WTC11 (cell line): ENCODE results near the gene AKR7A2. TPM values are rescaled to one million over a fixed set of nuclear protein-coding genes. Genes with fewer than 3 reads are reported as not detected.

Experiments
- ATAC-seq: fragments of 200-7000 bp; cut with Tn5 transposase; 2 replicates; pipeline ENCODE4 v1.10.0; 2021; ENCODE audit warnings: mild to moderate bottlenecking, moderate library complexity
- CTCF ChIA-PET: fragments of 300-600 bp; sonication (Branson Sonifier 250); formaldehyde crosslinking; loops from one replicate; lab custom pipeline; 2021; ENCODE audit warnings: antibody characterized with exemption; lab: Charles Lee
- POLR2A ChIA-PET: fragments of 350-600 bp; sonication (Branson Sonifier 250); formaldehyde crosslinking; loops from one replicate; lab custom pipeline; 2021; ENCODE audit warnings: antibody characterized with exemption; lab: Charles Lee
- DNase-seq: peaks from one replicate; pipeline ENCODE4 v3.0.0; 2021; ENCODE audit warnings: low spot score
- H3K27ac Mint-ChIP-seq: 2 replicates; pipeline ENCODE4 v1.8.0; 2021; ENCODE audit warnings: mixed read lengths
- H3K27me3 Mint-ChIP-seq: 2 replicates; pipeline ENCODE4 v1.8.0; 2021; ENCODE audit warnings: low read depth, mild to moderate bottlenecking, moderate library complexity, mixed read lengths
- H3K36me3 Mint-ChIP-seq: 2 replicates; pipeline ENCODE4 v1.8.0; 2021; ENCODE audit warnings: mixed read lengths
- H3K4me1 Mint-ChIP-seq: 2 replicates; pipeline ENCODE4 v1.8.0; 2022; ENCODE audit warnings: mixed read lengths
- H3K4me3 Mint-ChIP-seq: 2 replicates; pipeline ENCODE4 v1.8.0; 2021; ENCODE audit warnings: mild to moderate bottlenecking, moderate library complexity, mixed read lengths
- H3K9me3 Mint-ChIP-seq: 2 replicates; pipeline ENCODE4 v1.8.0; 2021; ENCODE audit warnings: mixed read lengths
- ATF1 ChIP-seq: sonication (generic); formaldehyde crosslinking; IDR thresholded peaks from 2 replicates; pipeline ENCODE4 v1.8.1; 2023; ENCODE audit warnings: mild to moderate bottlenecking, moderate library complexity, missing genetic modification reagents
- ELF4 ChIP-seq: sonication (generic); formaldehyde crosslinking; IDR thresholded peaks from 2 replicates; pipeline ENCODE4 v1.8.1; 2022; ENCODE audit warnings: low read depth, mild to moderate bottlenecking, moderate library complexity, missing genetic modification reagents
- ERG ChIP-seq: fragments of 250-450 bp; sonication (Bioruptor Pico); IDR thresholded peaks from 2 replicates; pipeline ENCODE4 v1.8.0; 2021; ENCODE audit warnings: mild to moderate bottlenecking
- FOXP4 ChIP-seq: sonication (generic); formaldehyde crosslinking; IDR thresholded peaks from 2 replicates; pipeline ENCODE4 v1.8.0; 2022; ENCODE audit warnings: mild to moderate bottlenecking, missing genetic modification reagents
- GRHL2 ChIP-seq: fragments of 250-450 bp; sonication (Bioruptor Pico); IDR thresholded peaks from 2 replicates; pipeline ENCODE4 v1.8.0; 2022; ENCODE audit warnings: mild to moderate bottlenecking, moderate library complexity; ENCODE audit not compliant: insufficient replicate concordance, severe bottlenecking
- HMGA2 ChIP-seq: fragments of 250-450 bp; sonication (Bioruptor Pico); IDR thresholded peaks from 2 replicates; pipeline ENCODE4 v1.4.0; 2021; ENCODE audit warnings: mild to moderate bottlenecking, moderate library complexity
- HMGXB4 ChIP-seq: sonication (generic); formaldehyde crosslinking; IDR thresholded peaks from 2 replicates; pipeline ENCODE4 v1.8.1; 2023; ENCODE audit warnings: mild to moderate bottlenecking, moderate library complexity, missing genetic modification reagents
- NFYB ChIP-seq: sonication (generic); formaldehyde crosslinking; conservative IDR thresholded peaks from 2 replicates; pipeline ENCODE4 v1.8.0; 2022; ENCODE audit warnings: low read depth, missing genetic modification reagents
- NR3C1 ChIP-seq: sonication (generic); formaldehyde crosslinking; conservative IDR thresholded peaks from 2 replicates; pipeline ENCODE4 v1.8.1; 2023; ENCODE audit warnings: low read depth, mild to moderate bottlenecking, missing genetic modification reagents
- PRRX2 ChIP-seq: fragments of 250-450 bp; sonication (Bioruptor Pico); IDR thresholded peaks from 2 replicates; pipeline ENCODE4 v1.8.0; 2021; ENCODE audit warnings: mild to moderate bottlenecking
- RELA ChIP-seq: sonication (generic); formaldehyde crosslinking; IDR thresholded peaks from 2 replicates; pipeline ENCODE4 v1.8.1; 2022; ENCODE audit warnings: missing genetic modification reagents, mild to moderate bottlenecking, borderline replicate concordance
- SMAD4 ChIP-seq: sonication (generic); formaldehyde crosslinking; IDR thresholded peaks from 2 replicates; pipeline ENCODE4 v1.8.0; 2022; ENCODE audit warnings: mild to moderate bottlenecking, missing genetic modification reagents
- ZNF121 ChIP-seq: sonication (generic); formaldehyde crosslinking; IDR thresholded peaks from 2 replicates; pipeline ENCODE4 v1.8.0; 2023; ENCODE audit warnings: missing genetic modification reagents
- ZNF219 ChIP-seq: sonication (generic); formaldehyde crosslinking; IDR thresholded peaks from 2 replicates; pipeline ENCODE4 v1.8.0; 2023; ENCODE audit warnings: missing genetic modification reagents, mild to moderate bottlenecking, borderline replicate concordance
- ZNF396 ChIP-seq: fragments of 250-450 bp; sonication (Bioruptor Pico); IDR thresholded peaks from 2 replicates; pipeline ENCODE4 v1.8.0; 2021; ENCODE audit warnings: mild to moderate bottlenecking, moderate library complexity, borderline replicate concordance
- total RNA-seq: library from RNA; stranded (reverse); gene quantifications from 3 replicates; pipeline ENCODE4 v1.2.3, GENCODE V29; 2021
- TF ChIP-seq, protein P1 (sequence below): sonication (generic); formaldehyde crosslinking; conservative IDR thresholded peaks from 2 replicates; pipeline ENCODE4 v1.8.1; 2022; ENCODE audit warnings: mild to moderate bottlenecking, missing genetic modification reagents
- TF ChIP-seq, protein P2 (sequence below): fragments of 250-450 bp; sonication (Bioruptor Pico); IDR thresholded peaks from 2 replicates; pipeline ENCODE4 v1.9.0; 2021; ENCODE audit warnings: mild to moderate bottlenecking
- TF ChIP-seq, protein P3 (sequence below): fragments of 250-450 bp; sonication (Bioruptor Pico); IDR thresholded peaks from 2 replicates; pipeline ENCODE4 v2.1.2; 2022; ENCODE audit warnings: mild to moderate bottlenecking, moderate library complexity

The AKR7A2 gene
- total RNA-seq, 1 experiment from 2014 or later, result 43.4 TPM

- no peaks in the 10 kb centered on the region for H3K4me1 Mint-ChIP-seq
- TF ChIP-seq ATF1 (CRISPR knock-in tag) (no peak), NFYB (CRISPR knock-in tag) (no peak), ERG (CRISPR knock-in tag) (no peak), HMGXB4 (CRISPR knock-in tag) (no peak), RELA (CRISPR knock-in tag) (no peak), NR3C1 (CRISPR knock-in tag) (no peak), FOXP4 (CRISPR knock-in tag) (no peak), ZNF219 (CRISPR knock-in tag) (no peak), GRHL2 (CRISPR knock-in tag) (no peak), SMAD4 (no peak), PRRX2 (no peak), ELF4 (no peak), ZNF121 (CRISPR knock-in tag) (no peak), ZNF396 (CRISPR knock-in tag) (no peak), HMGA2 (CRISPR knock-in tag) (no peak)
- TF ChIP-seq, protein P1, sequence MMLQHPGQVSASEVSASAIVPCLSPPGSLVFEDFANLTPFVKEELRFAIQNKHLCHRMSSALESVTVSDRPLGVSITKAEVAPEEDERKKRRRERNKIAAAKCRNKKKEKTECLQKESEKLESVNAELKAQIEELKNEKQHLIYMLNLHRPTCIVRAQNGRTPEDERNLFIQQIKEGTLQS (CRISPR knock-in tag), result no peak
- TF ChIP-seq, protein P2, sequence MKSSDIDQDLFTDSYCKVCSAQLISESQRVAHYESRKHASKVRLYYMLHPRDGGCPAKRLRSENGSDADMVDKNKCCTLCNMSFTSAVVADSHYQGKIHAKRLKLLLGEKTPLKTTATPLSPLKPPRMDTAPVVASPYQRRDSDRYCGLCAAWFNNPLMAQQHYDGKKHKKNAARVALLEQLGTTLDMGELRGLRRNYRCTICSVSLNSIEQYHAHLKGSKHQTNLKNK (CRISPR knock-in tag), result no peak
- TF ChIP-seq, protein P3, sequence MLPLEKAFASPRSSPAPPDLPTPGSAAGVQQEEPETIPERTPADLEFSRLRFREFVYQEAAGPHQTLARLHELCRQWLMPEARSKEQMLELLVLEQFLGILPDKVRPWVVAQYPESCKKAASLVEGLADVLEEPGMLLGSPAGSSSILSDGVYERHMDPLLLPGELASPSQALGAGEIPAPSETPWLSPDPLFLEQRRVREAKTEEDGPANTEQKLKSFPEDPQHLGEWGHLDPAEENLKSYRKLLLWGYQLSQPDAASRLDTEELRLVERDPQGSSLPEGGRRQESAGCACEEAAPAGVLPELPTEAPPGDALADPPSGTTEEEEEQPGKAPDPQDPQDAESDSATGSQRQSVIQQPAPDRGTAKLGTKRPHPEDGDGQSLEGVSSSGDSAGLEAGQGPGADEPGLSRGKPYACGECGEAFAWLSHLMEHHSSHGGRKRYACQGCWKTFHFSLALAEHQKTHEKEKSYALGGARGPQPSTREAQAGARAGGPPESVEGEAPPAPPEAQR, result no peak
- TF ChIP-seq, all 79 proteins: peak for 0
- Mint-ChIP-seq H3K27ac (peak overlapping the region; percentile 68), H3K4me3 (no peak overlapping the region), H3K9me3 (no peaks in the 10 kb centered on the region), H3K27me3 (no peaks in the 10 kb centered on the region; the same call in none of the 2 replicates), H3K36me3 (peaks cover 41% of the 10 kb centered on the region)
- ChIA-PET POLR2A (interaction anchor here (0.7 to 1.2 kb wide), 2 partner anchors 19 to 57 kb away, joined by 3 to 4 read pairs; no protein-coding TSS in a partner anchor), CTCF (interaction anchor here (0.9 to 1.5 kb wide), 4 partner anchors 9 to 401 kb away, joined by 3 to 4 read pairs (median 4); no protein-coding TSS in a partner anchor)
- ATAC-seq, result peak; percentile 8; the same call in 1 of the 2 replicates
- no peak for DNase-seq
These were observed 51.5 kb downstream of the AKR7A2 start for GRCh38 chr1:19260211-19261138.
